NT2/D1 (cell line): Measurements from ENCODE around the gene KRR1.

Experiments
- SUZ12 ChIP-seq: IDR thresholded peaks from 2 replicates; pipeline ENCODE4 v1.6.1; 2011; ENCODE audit not compliant: insufficient read length, insufficient read depth; ENCODE audit errors: extremely low read depth
- YY1 ChIP-seq: IDR thresholded peaks from 2 replicates; pipeline ENCODE4 v1.6.1; 2011; ENCODE audit not compliant: insufficient read length, insufficient read depth
- ZNF274 ChIP-seq: IDR thresholded peaks from 2 replicates; pipeline ENCODE4 v1.6.1; 2011; ENCODE audit warnings: mild to moderate bottlenecking, low read depth, low read length

GRCh38 chr12:75455839-75456238 lies 55.6 kb downstream of the KRR1 start:
- TF ChIP-seq ZNF274: no peak
- no peak for TF ChIP-seq YY1
- no peak for TF ChIP-seq SUZ12
